OCI-LY7 (cell line): Measurements from ENCODE around the gene SLIT3. TPM values are rescaled to one million over a fixed set of nuclear protein-coding genes. Genes with fewer than 3 reads are reported as not detected.

Experiments used
- BruUV-seq: library from RNA; stranded (reverse); fragments of 400-500 nt; replicated peaks from 2 replicates; lab custom pipeline; 2021; lab: Mats Ljungman, UMichigan
- CTCF ChIA-PET: fragments of 300-600 bp; sonication (Branson Sonifier 250); formaldehyde crosslinking; loops from one replicate; lab custom pipeline; 2022; ENCODE audit warnings: antibody characterized with exemption; ENCODE audit not compliant: unreplicated experiment; lab: Charles Lee
- POLR2A ChIA-PET: fragments of 300-600 bp; sonication (Branson Sonifier 250); formaldehyde crosslinking; loops from one replicate; lab custom pipeline; 2022; ENCODE audit warnings: antibody characterized with exemption; lab: Charles Lee
- DNase-seq: peaks from one replicate; pipeline ENCODE4 v3.0.0-alpha.2; 2015; ENCODE audit warnings: low spot score
- H2AFZ ChIP-seq: fragments of 200-600 bp; sonication (generic), shearing (Covaris generic); 2 replicates; pipeline ENCODE4 v1.6.1; 2014; ENCODE audit warnings: mild to moderate bottlenecking, antibody characterized with exemption, low read length, moderate library complexity
- H3K27ac ChIP-seq: fragments of 200-600 bp; sonication (generic); 2 replicates; pipeline ENCODE4 v1.5.1; 2014; ENCODE audit warnings: mixed run types, low read depth, mild to moderate bottlenecking, moderate library complexity, low read length, inconsistent platforms; ENCODE audit not compliant: poor library complexity, severe bottlenecking
- H3K36me3 ChIP-seq: fragments of 200-600 bp; sonication (generic); 2 replicates; pipeline ENCODE4 v1.6.1; 2014; ENCODE audit warnings: mild to moderate bottlenecking, antibody characterized with exemption, low read length, moderate library complexity, mixed read lengths; ENCODE audit not compliant: insufficient read depth
- H3K4me1 ChIP-seq: fragments of 200-600 bp; sonication (generic); 2 replicates; pipeline ENCODE4 v1.5.1; 2014; ENCODE audit warnings: mild to moderate bottlenecking, low read length; ENCODE audit not compliant: insufficient read depth, poor library complexity, severe bottlenecking
- H3K4me2 ChIP-seq: fragments of 200-600 bp; sonication (generic); 2 replicates; pipeline ENCODE4 v1.6.1; 2014; ENCODE audit warnings: mild to moderate bottlenecking, low read length
- H3K4me3 ChIP-seq: fragments of 200-600 bp; sonication (generic); 2 replicates; pipeline ENCODE4 v1.5.1; 2014; ENCODE audit warnings: mild to moderate bottlenecking, low read depth, low read length; ENCODE audit not compliant: poor library complexity, severe bottlenecking
- H3K79me2 ChIP-seq: fragments of 200-600 bp; sonication (generic); 2 replicates; pipeline ENCODE4 v1.6.1; 2016; ENCODE audit warnings: low read depth, mild to moderate bottlenecking, low read length, moderate library complexity, mixed read lengths; ENCODE audit not compliant: insufficient read depth
- H3K9me2 ChIP-seq: fragments of 200-600 bp; sonication (generic); 2 replicates; pipeline ENCODE4 v1.6.1; 2016; ENCODE audit warnings: mild to moderate bottlenecking, low read length, mixed read lengths; ENCODE audit not compliant: insufficient read depth
- H3K9me3 ChIP-seq: fragments of 200-600 bp; sonication (generic); 2 replicates; pipeline ENCODE4 v1.6.1; 2014; ENCODE audit warnings: mild to moderate bottlenecking, mixed run types, low read length, mixed read lengths
- H4K20me1 ChIP-seq: fragments of 200-600 bp; sonication (generic); 2 replicates; pipeline ENCODE4 v1.6.1; 2014; ENCODE audit warnings: mild to moderate bottlenecking, antibody characterized with exemption, low read length, moderate library complexity, mixed read lengths; ENCODE audit not compliant: insufficient read depth
- EZH2phosphoT487 ChIP-seq: fragments of 200-600 bp; sonication (generic); IDR thresholded peaks from 2 replicates; pipeline ENCODE4 v1.6.1; 2018; ENCODE audit warnings: low read depth, borderline replicate concordance, mild to moderate bottlenecking, mixed run types, antibody characterized with exemption, low read length, moderate library complexity, mixed read lengths
- intact Hi-C: fragments of 100-400 bp; cut with micrococcal nuclease; formaldehyde crosslinking; loops from one replicate; pipeline ENCODE4 v1.10.0; 2022; ENCODE audit not compliant: unreplicated experiment
- total RNA-seq, 2 experiments: library from RNA; depleted of rRNA in 1 of 2; stranded (reverse); fragments of >200 nt in 1 of 2; shearing (Covaris generic) in 1 of 2; gene quantifications; 2 replicates each; pipeline ENCODE4 v1.2.3, GENCODE V29; 2014 to 2022
- TF ChIP-seq, protein P1 (sequence below): fragments of 200-600 bp; sonication (generic); conservative IDR thresholded peaks from 2 replicates; pipeline ENCODE4 v1.5.1; 2014; ENCODE audit warnings: mild to moderate bottlenecking, antibody characterized with exemption, low read length, moderate library complexity, mixed read lengths

The SLIT3 gene
- total RNA-seq, 2 experiments from 2014 or later = not detected

DNA sequence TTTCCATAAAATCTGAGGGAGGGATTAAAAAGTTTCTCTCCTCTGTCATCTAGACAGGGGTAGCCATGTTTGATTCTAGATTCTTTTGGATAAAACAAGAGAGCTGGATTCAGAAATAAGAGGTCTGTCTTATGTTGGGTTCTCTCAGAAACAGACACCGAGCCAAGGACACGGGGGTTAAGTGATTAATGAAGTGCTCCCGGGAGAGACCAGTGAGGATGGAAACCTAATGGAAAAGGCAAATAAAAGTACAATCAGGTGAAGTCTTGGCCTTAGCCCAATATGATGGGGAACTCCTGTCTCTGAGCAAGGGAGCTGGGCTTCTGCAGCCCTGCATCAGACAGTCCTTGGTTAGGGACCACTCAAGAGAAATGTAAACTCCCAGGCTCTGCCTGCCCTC is 413.0 kb downstream of the SLIT3 start:
- TF ChIP-seq, protein P1, sequence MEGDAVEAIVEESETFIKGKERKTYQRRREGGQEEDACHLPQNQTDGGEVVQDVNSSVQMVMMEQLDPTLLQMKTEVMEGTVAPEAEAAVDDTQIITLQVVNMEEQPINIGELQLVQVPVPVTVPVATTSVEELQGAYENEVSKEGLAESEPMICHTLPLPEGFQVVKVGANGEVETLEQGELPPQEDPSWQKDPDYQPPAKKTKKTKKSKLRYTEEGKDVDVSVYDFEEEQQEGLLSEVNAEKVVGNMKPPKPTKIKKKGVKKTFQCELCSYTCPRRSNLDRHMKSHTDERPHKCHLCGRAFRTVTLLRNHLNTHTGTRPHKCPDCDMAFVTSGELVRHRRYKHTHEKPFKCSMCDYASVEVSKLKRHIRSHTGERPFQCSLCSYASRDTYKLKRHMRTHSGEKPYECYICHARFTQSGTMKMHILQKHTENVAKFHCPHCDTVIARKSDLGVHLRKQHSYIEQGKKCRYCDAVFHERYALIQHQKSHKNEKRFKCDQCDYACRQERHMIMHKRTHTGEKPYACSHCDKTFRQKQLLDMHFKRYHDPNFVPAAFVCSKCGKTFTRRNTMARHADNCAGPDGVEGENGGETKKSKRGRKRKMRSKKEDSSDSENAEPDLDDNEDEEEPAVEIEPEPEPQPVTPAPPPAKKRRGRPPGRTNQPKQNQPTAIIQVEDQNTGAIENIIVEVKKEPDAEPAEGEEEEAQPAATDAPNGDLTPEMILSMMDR = no peak
- no peak for TF ChIP-seq EZH2phosphoT487
- ChIA-PET CTCF (no interaction called here), POLR2A (interaction anchor here (0.7 kb wide), 1 partner anchor 30 kb away, joined by 3 read pairs; no protein-coding TSS in a partner anchor)
- H3K4me1 ChIP-seq = no peaks in the 10 kb centered on the region
- no peaks in the 10 kb centered on the region for H3K36me3 ChIP-seq
- no peak overlapping the region for H3K27ac ChIP-seq
- no peak overlapping the region for H3K4me2 ChIP-seq
- no peaks in the 10 kb centered on the region for H4K20me1 ChIP-seq
- H3K4me3 ChIP-seq = no peak overlapping the region
- no TSS peak for BruUV-seq
- H3K79me2 ChIP-seq = no peaks in the 10 kb centered on the region
- intact Hi-C loops = no loop called here
- no peak overlapping the region for H2AFZ ChIP-seq
- H3K9me3 ChIP-seq = no peaks in the 10 kb centered on the region
- no peak for DNase-seq
- H3K9me2 ChIP-seq = no peaks in the 10 kb centered on the region

DNA sequence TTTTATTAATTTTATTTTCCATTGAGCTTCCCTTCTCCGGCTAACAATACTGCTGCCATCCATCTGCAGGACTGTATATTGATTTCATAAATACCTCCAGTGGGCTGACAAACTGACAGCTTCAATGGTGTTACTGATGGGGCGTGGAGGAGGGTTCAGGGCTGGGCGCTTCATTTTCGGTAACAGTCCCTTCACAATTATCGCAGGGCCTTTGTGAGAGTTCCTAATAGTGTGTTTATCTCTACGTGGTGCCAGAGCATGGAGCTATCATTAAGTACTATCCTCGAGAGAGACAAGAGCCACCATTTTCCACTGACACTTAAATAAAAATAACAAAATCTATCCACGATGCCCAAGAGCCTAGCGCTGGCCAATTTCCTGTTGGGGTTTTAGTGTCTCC is 414.8 kb downstream of the SLIT3 start:
- Histone ChIP-seq H3K9me3 (no peaks in the 10 kb centered on the region), H2AFZ (no peak overlapping the region), H4K20me1 (no peaks in the 10 kb centered on the region), H3K4me3 (no peak overlapping the region), H3K4me2 (no peak overlapping the region), H3K4me1 (no peaks in the 10 kb centered on the region), H3K36me3 (no peaks in the 10 kb centered on the region), H3K79me2 (no peaks in the 10 kb centered on the region), H3K9me2 (no peaks in the 10 kb centered on the region), H3K27ac (no peak overlapping the region)
- intact Hi-C loops = no loop called here
- ChIA-PET CTCF (no interaction called here), POLR2A (interaction anchor here (0.9 kb wide), 1 partner anchor 40 kb away, joined by 5 read pairs; no protein-coding TSS in a partner anchor)
- BruUV-seq = no TSS peak
- no peak for DNase-seq
- TF ChIP-seq, protein P1 = no peak
- TF ChIP-seq EZH2phosphoT487 = no peak

DNA sequence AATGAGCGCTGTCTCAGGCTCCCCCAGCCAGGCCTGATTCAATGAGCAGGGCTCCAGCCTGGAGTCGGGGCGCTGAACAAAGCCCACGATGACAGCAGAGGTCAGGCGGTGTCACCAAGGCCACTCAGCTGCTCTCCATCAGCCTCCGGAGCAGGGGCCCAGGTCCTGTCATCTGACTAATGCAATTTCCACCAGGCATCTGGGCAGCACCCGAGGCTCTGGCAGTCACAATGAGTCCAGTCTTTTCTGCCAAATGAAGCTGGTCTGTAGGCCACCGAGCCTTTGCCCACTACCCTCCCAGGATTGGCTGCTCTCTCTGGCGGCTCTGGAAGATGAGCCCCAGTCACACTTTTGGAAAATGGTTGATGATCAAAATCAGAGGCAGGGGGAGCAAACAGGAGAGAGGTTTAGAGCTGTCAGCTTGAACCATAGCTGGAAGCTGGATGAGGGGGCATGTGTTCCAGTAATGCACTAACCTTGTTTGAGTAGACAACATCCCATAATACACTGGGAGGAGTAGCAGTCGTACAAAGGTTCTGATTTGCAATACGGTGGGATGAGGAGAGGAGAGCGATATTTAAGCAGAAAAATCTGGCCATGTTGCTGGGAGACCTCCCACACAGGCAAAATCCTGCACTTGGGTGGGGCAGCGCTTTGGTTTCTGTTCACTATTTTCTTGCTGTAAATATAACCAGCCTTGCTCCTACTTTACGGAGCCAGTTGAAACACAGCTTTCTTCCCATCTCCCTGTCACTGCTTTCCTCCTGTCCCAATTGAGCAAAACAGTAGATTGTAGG is 415.4 kb downstream of the SLIT3 start:
- DNase-seq = no peak
- H3K9me2 ChIP-seq = no peaks in the 10 kb centered on the region
- no peak overlapping the region for H2AFZ ChIP-seq
- POLR2A ChIA-PET = no interaction called here
- CTCF ChIA-PET = no interaction called here
- intact Hi-C loops = no loop called here
- TF ChIP-seq, protein P1 = no peak
- no peak for TF ChIP-seq EZH2phosphoT487
- no peaks in the 10 kb centered on the region for H3K36me3 ChIP-seq
- no TSS peak for BruUV-seq
- no peaks in the 10 kb centered on the region for H3K9me3 ChIP-seq
- no peaks in the 10 kb centered on the region for H3K4me1 ChIP-seq
- H3K4me2 ChIP-seq = no peak overlapping the region
- no peaks in the 10 kb centered on the region for H3K79me2 ChIP-seq
- H4K20me1 ChIP-seq = no peaks in the 10 kb centered on the region
- H3K4me3 ChIP-seq = no peak overlapping the region
- H3K27ac ChIP-seq = no peak overlapping the region
